SK-N-MC (cell line): Measurements from ENCODE around the gene PRDM5.

Experiments
- DNase-seq: peaks from one replicate; pipeline ENCODE4 v3.0.0-alpha.2; 2011; ENCODE audit warnings: low read depth, low spot score
- H3K27ac ChIP-seq: fragments of 200-600 bp; sonication (generic); 2 replicates; pipeline ENCODE4 v1.5.1; 2016; ENCODE audit warnings: mixed run types
- H3K36me3 ChIP-seq: fragments of 200-600 bp; sonication (generic); 2 replicates; pipeline ENCODE4 v1.6.1; 2017; ENCODE audit warnings: antibody characterized with exemption, low read length, mixed read lengths; ENCODE audit not compliant: insufficient read depth
- H3K4me3 ChIP-seq: fragments of 200-600 bp; sonication (generic); 2 replicates; pipeline ENCODE4 v1.5.1; 2016
- H3K9ac ChIP-seq: fragments of 200-600 bp; sonication (generic); 2 replicates; pipeline ENCODE4 v1.8.0; 2017; ENCODE audit warnings: mixed run types, mixed read lengths; ENCODE audit not compliant: insufficient read length
- H3K9me3 ChIP-seq: fragments of 200-600 bp; sonication (generic); 2 replicates; pipeline ENCODE4 v1.6.1; 2017; ENCODE audit warnings: low read depth, mild to moderate bottlenecking, antibody characterized with exemption, low read length, moderate library complexity, mixed read lengths
- EZH2 ChIP-seq: fragments of 200-600 bp; sonication (generic); IDR thresholded peaks from one replicate; pipeline ENCODE4 v1.6.1; 2017; ENCODE audit warnings: antibody characterized with exemption
- FOXP2 ChIP-seq: optimal IDR thresholded peaks from 2 replicates; pipeline ENCODE3; 2011; ENCODE audit warnings: mild to moderate bottlenecking, moderate library complexity; ENCODE audit not compliant: insufficient read depth; ENCODE audit errors: extremely low read length, control extremely low read depth
- POLR2AphosphoS5 ChIP-seq: IDR thresholded peaks from 2 replicates; pipeline ENCODE4 v1.6.1; 2012; ENCODE audit warnings: mild to moderate bottlenecking, low read depth, low read length, borderline replicate concordance

The PRDM5 gene

DNA sequence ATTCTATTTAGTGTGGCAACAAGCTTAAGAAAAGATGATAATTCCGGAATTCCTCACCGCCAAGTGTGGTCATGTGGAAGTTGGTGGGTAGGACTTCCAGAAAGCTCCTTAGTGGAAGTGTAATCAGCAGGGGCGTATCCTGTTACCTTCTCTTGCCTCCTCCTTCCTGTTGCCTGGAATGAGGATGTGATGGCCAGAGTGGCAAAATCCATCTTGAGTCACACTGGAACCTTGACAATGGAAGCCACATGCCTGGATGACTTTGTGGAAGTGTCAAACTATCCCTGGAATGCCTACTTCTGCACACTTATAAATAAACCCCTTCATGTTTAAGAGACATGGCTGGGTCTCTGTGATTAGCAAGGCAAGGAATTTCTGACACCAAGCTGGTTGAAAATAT, 191.0 kb downstream of the PRDM5 start:
- H3K27ac ChIP-seq, result no peak overlapping the region
- no peak overlapping the region for H3K4me3 ChIP-seq
- DNase-seq, result no peak
- no peak for TF ChIP-seq EZH2
- TF ChIP-seq POLR2AphosphoS5, result no peak
- no peak for TF ChIP-seq FOXP2
- H3K9me3 ChIP-seq, result no peaks in the 10 kb centered on the region
- H3K36me3 ChIP-seq, result no peaks in the 10 kb centered on the region
- no peak overlapping the region for H3K9ac ChIP-seq

DNA sequence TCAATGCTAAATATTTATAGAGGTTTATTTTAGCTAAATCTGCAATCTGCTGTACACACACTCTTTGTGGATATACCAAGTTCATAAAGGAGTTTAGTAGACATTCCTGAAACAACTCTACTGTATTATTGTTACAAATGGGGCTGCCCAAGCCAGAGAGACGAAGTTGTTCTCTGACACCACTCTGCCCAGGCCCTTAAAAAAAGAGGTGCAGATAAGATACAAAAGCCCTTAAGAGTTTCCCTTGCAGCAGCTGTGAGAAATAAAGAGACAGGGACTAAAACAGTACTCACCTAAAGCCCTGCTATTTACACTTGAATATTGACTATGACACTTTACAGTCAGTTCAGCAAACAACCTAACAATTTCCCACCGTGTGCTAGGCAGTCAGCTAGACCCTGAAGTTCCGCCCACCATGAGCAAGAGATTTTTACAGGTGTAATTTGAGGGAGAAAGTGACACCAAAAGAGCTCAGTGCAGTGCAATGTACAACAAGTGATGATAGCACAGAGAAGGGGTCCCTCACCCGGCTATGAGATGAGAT, 191.7 kb downstream of the PRDM5 start:
- Histone ChIP-seq H3K27ac (no peak overlapping the region), H3K9me3 (no peaks in the 10 kb centered on the region), H3K36me3 (no peaks in the 10 kb centered on the region), H3K9ac (no peak overlapping the region), H3K4me3 (no peak overlapping the region)
- no peak for DNase-seq
- no peak for TF ChIP-seq FOXP2
- no peak for TF ChIP-seq POLR2AphosphoS5
- no peak for TF ChIP-seq EZH2

DNA sequence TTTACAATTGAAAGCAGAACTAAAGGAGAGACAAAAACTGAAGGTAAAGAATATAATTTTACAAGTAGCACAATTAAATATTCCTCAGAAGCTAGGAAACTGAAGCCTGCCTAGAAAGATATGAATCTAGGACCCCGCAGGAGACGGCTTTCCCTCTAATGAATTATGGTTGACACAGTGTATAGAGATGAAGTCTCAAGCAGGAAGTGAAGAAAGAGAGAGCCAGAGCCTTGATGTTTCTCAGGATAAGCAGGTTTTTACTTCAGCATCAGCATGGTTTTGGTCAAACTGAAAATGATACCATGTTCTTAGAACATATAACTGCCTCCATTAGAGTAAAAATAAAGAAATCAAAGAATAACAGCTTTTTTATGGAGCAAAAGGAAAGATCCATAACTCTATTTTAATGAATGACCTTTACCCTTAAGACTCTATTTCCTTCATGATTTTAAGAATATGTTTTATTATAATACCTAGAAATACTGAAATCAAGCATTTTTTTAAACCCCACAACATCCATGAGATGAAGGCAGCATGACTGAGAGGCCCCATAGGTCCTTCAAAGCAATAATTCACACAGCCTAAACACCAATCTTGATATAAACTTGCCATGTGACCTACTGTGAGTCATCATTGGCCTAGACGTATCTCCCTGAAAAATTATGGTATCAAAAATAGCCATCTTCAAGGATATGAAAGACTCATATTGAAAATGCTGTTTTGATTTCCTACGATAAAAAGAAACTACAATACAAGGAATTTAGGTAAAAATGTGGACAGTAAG, 193.4 kb downstream of the PRDM5 start:
- Histone ChIP-seq H3K27ac (no peak overlapping the region), H3K36me3 (no peaks in the 10 kb centered on the region), H3K4me3 (no peak overlapping the region), H3K9me3 (no peaks in the 10 kb centered on the region), H3K9ac (no peak overlapping the region)
- TF ChIP-seq POLR2AphosphoS5, result no peak
- TF ChIP-seq EZH2, result no peak
- TF ChIP-seq FOXP2, result no peak
- no peak for DNase-seq

DNA sequence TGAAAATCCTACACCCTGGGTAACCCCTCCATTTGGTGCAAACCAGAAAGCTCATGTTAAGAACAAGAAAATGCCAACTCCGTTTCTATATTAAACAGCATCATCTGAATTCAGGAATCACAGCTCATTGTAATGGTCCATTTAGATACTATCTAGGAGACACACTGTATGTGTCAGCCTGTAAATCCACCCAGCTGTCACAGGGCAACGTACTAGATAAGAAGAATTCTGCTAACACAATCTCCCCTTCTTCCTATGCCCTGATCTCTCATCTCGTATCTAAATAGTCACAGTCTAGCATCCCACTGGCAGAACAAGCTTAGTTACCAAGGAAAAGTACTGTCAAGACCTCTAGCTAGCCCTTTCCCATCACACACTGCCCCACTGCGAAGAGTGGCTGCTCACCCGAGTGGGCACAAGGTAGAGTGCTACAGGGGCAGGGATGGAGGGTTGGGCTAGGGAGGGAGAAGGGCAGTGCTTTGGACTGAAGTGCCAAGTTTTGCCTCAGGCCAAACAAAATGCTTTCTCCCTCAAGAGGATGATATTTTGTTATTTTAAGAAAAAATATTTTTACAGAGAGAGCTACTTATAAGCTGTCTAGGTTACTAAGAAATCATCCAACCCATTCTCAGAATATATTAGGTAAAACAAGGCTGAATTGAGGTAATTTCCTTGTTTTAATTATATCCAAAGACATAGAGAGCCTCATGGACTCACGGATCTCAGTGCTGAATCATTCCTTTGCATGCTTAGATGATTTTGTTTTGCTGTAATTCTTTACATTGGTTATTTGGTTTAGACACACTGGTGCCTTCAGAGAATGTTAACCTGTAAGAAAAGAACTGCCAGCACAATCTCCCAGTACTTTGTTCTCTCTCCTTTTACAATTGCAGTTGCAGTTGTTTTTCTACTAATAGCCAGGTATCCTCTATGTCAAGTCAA, 196.6 kb downstream of the PRDM5 start:
- no peak for DNase-seq
- Histone ChIP-seq H3K9ac (no peak overlapping the region), H3K9me3 (no peaks in the 10 kb centered on the region), H3K36me3 (no peaks in the 10 kb centered on the region), H3K4me3 (no peak overlapping the region), H3K27ac (no peak overlapping the region)
- TF ChIP-seq POLR2AphosphoS5, result no peak

DNA sequence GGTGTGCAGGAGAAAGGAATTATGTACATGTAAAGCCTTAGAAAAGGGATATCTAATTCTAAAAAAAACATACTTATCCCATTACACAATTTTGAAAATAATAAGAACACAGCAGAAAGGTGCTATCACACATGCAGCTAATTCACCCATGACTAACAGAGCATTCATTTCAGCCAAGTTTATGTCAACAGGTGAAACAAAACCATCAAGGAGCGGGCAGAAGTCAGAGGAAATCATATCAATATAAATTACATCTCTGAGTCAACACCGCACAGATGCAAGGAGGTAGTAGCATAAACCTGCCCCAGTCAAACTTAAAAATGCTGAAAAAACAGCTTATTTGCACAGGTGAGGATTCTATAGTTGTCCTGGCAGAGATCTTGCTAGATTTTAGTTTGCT, 197.9 kb downstream of the PRDM5 start:
- Histone ChIP-seq H3K9ac (no peak overlapping the region), H3K4me3 (no peak overlapping the region), H3K27ac (no peak overlapping the region), H3K36me3 (no peaks in the 10 kb centered on the region), H3K9me3 (no peaks in the 10 kb centered on the region)
- no peak for TF ChIP-seq FOXP2
- no peak for TF ChIP-seq POLR2AphosphoS5
- no peak for TF ChIP-seq EZH2
- no peak for DNase-seq

DNA sequence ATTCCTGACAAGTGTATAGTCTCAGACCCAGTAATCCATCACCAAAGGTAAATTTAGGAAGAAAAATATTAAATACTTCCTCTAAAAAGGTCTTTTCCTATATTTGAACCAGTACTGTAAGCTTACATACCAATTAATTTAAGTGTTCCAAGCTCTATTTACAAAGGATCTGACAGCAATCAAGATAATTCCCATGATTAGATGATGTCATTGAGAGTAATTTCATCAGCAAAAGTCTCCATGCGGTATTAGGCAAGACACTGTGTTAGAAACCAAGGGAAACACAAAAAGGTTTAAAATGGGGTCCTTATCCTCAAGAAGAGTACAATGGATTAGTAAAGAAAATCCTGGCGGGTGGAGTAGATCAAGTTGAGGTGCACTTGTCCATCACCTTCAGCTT, 198.5 kb downstream of the PRDM5 start:
- Histone ChIP-seq H3K9me3 (no peaks in the 10 kb centered on the region), H3K4me3 (no peak overlapping the region), H3K36me3 (no peaks in the 10 kb centered on the region), H3K9ac (no peak overlapping the region), H3K27ac (no peak overlapping the region)
- no peak for DNase-seq
- TF ChIP-seq EZH2 (no peak), POLR2AphosphoS5 (no peak), FOXP2 (no peak)

DNA sequence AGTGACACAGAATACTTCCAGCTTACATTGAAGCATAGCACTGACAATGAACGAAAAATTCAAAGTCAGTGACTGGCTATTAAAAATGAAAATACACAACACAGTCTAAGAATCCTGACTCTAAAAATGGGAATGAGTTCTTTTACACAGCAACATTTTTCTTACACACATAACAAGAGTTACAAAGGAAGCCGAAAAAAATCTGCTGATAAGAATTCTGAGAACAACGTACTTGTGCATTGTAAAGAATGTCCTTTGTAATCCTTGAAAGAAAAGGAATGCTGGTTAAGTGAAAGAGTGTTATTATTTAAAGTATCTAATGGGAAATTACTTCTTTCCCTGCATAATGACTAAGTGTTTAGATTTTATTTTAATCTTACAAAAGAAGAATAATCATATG, 199.4 kb downstream of the PRDM5 start:
- no peak overlapping the region for H3K27ac ChIP-seq
- no peaks in the 10 kb centered on the region for H3K9me3 ChIP-seq
- DNase-seq, result no peak
- no peaks in the 10 kb centered on the region for H3K36me3 ChIP-seq
- TF ChIP-seq EZH2 (no peak), POLR2AphosphoS5 (no peak), FOXP2 (no peak)
- no peak overlapping the region for H3K9ac ChIP-seq
- H3K4me3 ChIP-seq, result no peak overlapping the region

DNA sequence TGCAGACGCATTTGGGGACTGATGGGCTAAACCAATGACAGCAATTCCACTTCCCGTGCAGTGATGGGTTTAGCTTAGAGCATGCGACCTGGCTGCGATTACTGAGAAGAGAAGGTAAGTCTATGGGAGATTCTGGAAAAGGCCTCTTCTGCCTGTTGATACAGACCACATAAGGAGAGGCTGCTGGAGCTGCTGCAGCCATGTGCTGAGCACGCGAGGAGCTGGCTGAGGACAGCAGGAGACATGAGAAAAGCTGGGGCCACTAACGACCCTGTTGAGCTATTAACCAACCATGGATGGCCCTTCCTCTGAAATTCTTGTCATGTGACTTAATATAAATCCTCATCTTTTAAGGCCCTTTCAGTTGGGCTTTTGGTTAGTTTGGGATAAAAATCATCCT, 199.9 kb downstream of the PRDM5 start:
- TF ChIP-seq FOXP2, result no peak
- H3K9ac ChIP-seq, result no peak overlapping the region

More for the DNA sequence above, 199.9 kb downstream of the PRDM5 start:
- H3K27ac ChIP-seq, result no peak overlapping the region
- no peak for DNase-seq
- H3K4me3 ChIP-seq, result no peak overlapping the region
- H3K9me3 ChIP-seq, result no peaks in the 10 kb centered on the region
- no peaks in the 10 kb centered on the region for H3K36me3 ChIP-seq
